Measurements from ENCODE around the gene ZNF266. TPM values are rescaled to one million over a fixed set of nuclear protein-coding genes. Genes with fewer than 3 reads are reported as not detected.

The ZNF266 gene
- total RNA-seq (2014; rRNA removed; shearing (Covaris generic)) = 10.8 and 11.5 TPM in 2 replicates

- peak; percentile 92 for DNase-seq (ENCODE audit: low read depth)
Observed at GRCh38 chr19:9435279-9436268, at the start of gene ZNF266. ZNF266 (minus strand) TSS chr19:9435573; CDS start chr19:9420089, 15,484 bp downstream.

GRCh38 chr19:9485140-9485539 lies 49.8 kb upstream of the ZNF266 start:
- no peak for DNase-seq (ENCODE audit: low read depth)

GRCh38 chr19:9474975-9475374 lies 39.6 kb upstream of the ZNF266 start:
- DNase-seq (ENCODE audit: low read depth) = no peak

- no peak for DNase-seq (ENCODE audit: low read depth)
Observed at GRCh38 chr19:9467161-9467560, 31.8 kb upstream of the ZNF266 start.

- no peak for DNase-seq (ENCODE audit: low read depth)
Observed at GRCh38 chr19:9461938-9462337, 26.6 kb upstream of the ZNF266 start.

GRCh38 chr19:9456018-9456689 lies 20.8 kb upstream of the ZNF266 start:
- DNase-seq (ENCODE audit: low read depth) = peak; percentile 62

- DNase-seq (ENCODE audit: low read depth) = peak; percentile 4
Observed at GRCh38 chr19:9453953-9454352, 18.6 kb upstream of the ZNF266 start.

- DNase-seq (ENCODE audit: low read depth) = no peak
Observed at GRCh38 chr19:9445037-9445436, 9.7 kb upstream of the ZNF266 start.

- no peak for DNase-seq (ENCODE audit: low read depth)
Observed at GRCh38 chr19:9436358-9436757, 985 bp upstream of the ZNF266 start.

GRCh38 chr19:9431475-9431874 lies 3.9 kb downstream of the ZNF266 start:
- peak; percentile 7 for DNase-seq (ENCODE audit: low read depth)

GRCh38 chr19:9430444-9430843 lies 4.9 kb downstream of the ZNF266 start:
- no peak for DNase-seq (ENCODE audit: low read depth)

- DNase-seq (ENCODE audit: low read depth) = no peak
Observed at GRCh38 chr19:9427941-9428340, 7.4 kb downstream of the ZNF266 start.

GRCh38 chr19:9413240-9413954 lies 22.0 kb downstream of the ZNF266 start:
- DNase-seq (ENCODE audit: low read depth) = no peak

GRCh38 chr19:9407827-9408226 lies 27.5 kb downstream of the ZNF266 start:
- DNase-seq (ENCODE audit: low read depth) = peak; percentile 44

- peak; percentile 91 for DNase-seq (ENCODE audit: low read depth)
Observed at GRCh38 chr19:9406798-9407352, 28.5 kb downstream of the ZNF266 start.

- no peak for DNase-seq (ENCODE audit: low read depth)
Observed at GRCh38 chr19:9381361-9381785, 54.0 kb downstream of the ZNF266 start.

- no peak for DNase-seq (ENCODE audit: low read depth)
Observed at GRCh38 chr19:9370738-9371619, 64.4 kb downstream of the ZNF266 start.

GRCh38 chr19:9362905-9363304 lies 72.5 kb downstream of the ZNF266 start, which contains the start of gene ZNF177:
ZNF177 (plus strand) TSS chr19:9363013; CDS start chr19:9378312, 15,299 bp downstream.
- DNase-seq (ENCODE audit: low read depth) = peak; percentile 62

Measured in RPMI7951 (cell line).